Measurements from ENCODE around the gene SDHAF3. TPM values are rescaled to one million over a fixed set of nuclear protein-coding genes. Genes with fewer than 3 reads are reported as not detected.

SDHAF3 gene
- total and polyA plus RNA-seq, 12 donors = 5.0 to 26.5 (median 19.8) TPM

DNA sequence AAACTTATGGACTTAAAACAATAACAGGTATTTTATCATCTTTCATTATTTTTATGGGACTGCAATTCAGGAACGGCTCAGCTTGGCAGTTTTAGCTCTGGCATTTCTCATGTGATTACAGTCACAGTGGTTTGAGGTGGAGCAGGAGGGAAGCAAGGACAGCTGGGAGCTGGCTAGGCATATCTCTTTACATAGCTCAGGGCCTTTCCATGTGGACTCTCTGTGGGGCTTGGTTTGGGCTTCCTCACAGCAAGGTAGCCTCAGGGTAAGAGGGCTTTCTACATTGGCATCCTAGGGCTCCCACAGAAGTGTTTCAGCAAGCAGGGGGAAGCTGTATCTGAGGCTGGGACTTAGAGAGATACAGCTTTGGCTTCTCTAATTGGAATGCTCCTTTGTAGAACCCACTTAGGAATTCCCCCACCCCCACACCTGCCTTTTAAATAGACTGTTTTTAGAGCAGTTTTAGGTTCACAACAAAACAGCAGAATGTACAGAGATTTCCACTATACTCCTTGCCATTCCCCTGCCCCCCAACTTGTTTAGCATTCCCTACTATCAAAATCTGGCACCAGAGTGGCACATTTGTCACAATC lies 26.6 kb upstream of the SDHAF3 start:
- DNase-seq (no peak), ATAC-seq (no peak)
- intact Hi-C loops (cut with DNase I) = no loop called here
- Histone ChIP-seq H3K4me3 (no peak overlapping the region), H3K27me3 (peaks cover 0 to 64% (median 24%) of the 10 kb centered on the region in 7 donors), H3K27ac (no peak overlapping the region), H3K9me3 (no peaks in the 10 kb centered on the region), H3K4me1 (no peaks in the 10 kb centered on the region), H3K36me3 (no peaks in the 10 kb centered on the region)
- TF ChIP-seq, protein P1, sequence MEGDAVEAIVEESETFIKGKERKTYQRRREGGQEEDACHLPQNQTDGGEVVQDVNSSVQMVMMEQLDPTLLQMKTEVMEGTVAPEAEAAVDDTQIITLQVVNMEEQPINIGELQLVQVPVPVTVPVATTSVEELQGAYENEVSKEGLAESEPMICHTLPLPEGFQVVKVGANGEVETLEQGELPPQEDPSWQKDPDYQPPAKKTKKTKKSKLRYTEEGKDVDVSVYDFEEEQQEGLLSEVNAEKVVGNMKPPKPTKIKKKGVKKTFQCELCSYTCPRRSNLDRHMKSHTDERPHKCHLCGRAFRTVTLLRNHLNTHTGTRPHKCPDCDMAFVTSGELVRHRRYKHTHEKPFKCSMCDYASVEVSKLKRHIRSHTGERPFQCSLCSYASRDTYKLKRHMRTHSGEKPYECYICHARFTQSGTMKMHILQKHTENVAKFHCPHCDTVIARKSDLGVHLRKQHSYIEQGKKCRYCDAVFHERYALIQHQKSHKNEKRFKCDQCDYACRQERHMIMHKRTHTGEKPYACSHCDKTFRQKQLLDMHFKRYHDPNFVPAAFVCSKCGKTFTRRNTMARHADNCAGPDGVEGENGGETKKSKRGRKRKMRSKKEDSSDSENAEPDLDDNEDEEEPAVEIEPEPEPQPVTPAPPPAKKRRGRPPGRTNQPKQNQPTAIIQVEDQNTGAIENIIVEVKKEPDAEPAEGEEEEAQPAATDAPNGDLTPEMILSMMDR (IDR thresholded peaks at IDR 0.05) = no peak
- WGBS, 2 donors = 43 to 47% methylated on average over 1 of the region's 1 CpG

DNA sequence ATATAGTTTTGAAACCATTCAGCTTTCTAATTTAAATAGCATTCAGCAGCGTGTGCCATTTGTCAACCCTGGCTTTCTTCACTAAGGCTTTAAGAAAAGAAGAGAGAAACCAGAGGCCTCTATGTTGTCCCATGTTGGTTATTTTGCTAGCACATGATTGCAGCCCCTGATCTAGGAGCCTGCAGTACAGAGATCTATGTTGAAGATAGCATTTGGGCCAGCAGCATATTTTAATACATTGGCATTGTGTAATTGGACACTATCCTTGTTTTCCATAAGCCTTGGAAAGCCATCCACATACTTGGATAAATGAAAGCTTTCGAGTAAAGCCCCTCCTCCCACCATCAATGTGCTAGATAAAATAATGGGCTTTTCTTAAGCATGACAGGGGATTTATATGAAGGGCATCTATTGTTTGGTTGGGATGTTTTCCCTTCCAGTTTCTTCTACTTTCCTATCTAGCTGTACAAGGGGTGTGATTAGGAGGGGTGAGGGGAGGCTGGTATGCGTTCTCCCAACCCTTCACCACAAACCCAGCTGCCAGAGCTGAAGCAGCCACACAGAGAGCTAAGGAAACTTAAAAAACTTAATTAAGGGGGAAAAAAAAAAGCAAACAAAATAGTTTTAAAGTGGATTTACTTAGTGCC lies 23.1 kb upstream of the SDHAF3 start:
- intact Hi-C loops (cut with DNase I) = no loop called here
- TF ChIP-seq, protein P1 (IDR thresholded peaks at IDR 0.05) = no peak
- no peak overlapping the region for H3K4me3 ChIP-seq
- H3K27me3 ChIP-seq = peaks cover 0 to 61% (median 17%) of the 10 kb centered on the region in 7 donors
- 55 to 67% methylated on average over 3 of the region's 3 CpGs for WGBS, 2 donors
- ATAC-seq (no peak), DNase-seq (no peak)
- H3K27ac ChIP-seq = no peak overlapping the region
- no peaks in the 10 kb centered on the region for H3K4me1 ChIP-seq
- H3K36me3 ChIP-seq = no peaks in the 10 kb centered on the region
- no peaks in the 10 kb centered on the region for H3K9me3 ChIP-seq

DNA sequence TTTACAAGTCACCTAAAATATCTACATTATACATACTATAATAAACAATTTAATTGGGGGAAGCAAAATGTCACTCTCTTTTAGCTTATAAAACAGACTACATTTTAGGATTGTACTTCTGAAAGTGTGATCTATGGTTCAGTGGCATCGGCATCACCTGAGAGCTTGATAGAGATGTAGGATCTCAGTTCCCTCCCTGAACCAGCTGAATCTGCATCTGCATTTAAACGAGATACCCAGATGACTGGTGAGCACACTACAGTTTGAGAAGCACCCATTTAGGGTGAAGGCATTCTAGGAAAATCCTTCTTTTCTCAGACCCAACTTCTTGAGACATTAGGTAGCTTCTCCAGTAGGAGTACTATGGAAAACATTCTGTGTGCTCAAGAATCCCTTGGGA lies 21.5 kb upstream of the SDHAF3 start:
- Histone ChIP-seq H3K27me3 (peaks cover 0 to 47% (median 16%) of the 10 kb centered on the region in 7 donors), H3K9me3 (no peaks in the 10 kb centered on the region), H3K4me1 (no peaks in the 10 kb centered on the region), H3K36me3 (no peaks in the 10 kb centered on the region), H3K4me3 (no peak overlapping the region), H3K27ac (no peak overlapping the region)
- ATAC-seq (no peak), DNase-seq (no peak)
- intact Hi-C loops (cut with DNase I) = no loop called here
- 80 to 81% methylated on average over 2 of the region's 2 CpGs for WGBS, 2 donors
- TF ChIP-seq, protein P1 (IDR thresholded peaks at IDR 0.05) = no peak

DNA sequence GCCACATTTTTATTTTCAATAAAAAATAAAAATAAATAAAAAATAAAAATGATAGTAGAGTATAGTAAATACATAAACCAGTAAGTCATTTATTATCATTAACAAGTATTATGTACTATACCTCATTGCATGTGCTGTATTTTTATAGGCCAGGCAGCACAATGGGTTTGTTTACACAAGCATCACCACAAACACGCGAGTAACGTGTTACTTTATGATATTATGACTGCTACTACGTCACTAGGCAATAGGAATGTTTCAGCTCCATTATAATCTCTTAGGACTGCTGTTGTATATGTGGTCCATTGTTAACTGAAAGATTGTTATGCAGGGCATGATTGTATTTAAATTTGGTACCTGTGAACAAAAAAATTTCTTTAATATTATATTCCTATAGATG lies 20.8 kb upstream of the SDHAF3 start:
- H3K4me1 ChIP-seq = no peaks in the 10 kb centered on the region
- H3K9me3 ChIP-seq = no peaks in the 10 kb centered on the region
- H3K36me3 ChIP-seq = no peaks in the 10 kb centered on the region
- no peak for ATAC-seq
- H3K4me3 ChIP-seq = no peak overlapping the region
- H3K27ac ChIP-seq = no peak overlapping the region
- DNase-seq = no peak
- intact Hi-C loops (cut with DNase I) = no loop called here
- H3K27me3 ChIP-seq = peaks cover 0 to 43% (median 16%) of the 10 kb centered on the region in 7 donors
- TF ChIP-seq, protein P1 (IDR thresholded peaks at IDR 0.05) = no peak
- WGBS, 2 donors = 81 to 87% methylated on average over 4 of the region's 4 CpGs
